PC-3 (cell line): ENCODE measurements around the gene NOL4L. TPM values are rescaled to one million over a fixed set of nuclear protein-coding genes. Genes with fewer than 3 reads are reported as not detected.

Experiments
- ATAC-seq: fragments of 200-7000 bp; cut with Tn5 transposase; 2 replicates; pipeline ENCODE4 v1.9.1; 2020; ENCODE audit warnings: mild to moderate bottlenecking, moderate library complexity
- BruUV-seq: library from RNA; stranded (reverse); fragments of 400-500 nt; replicated peaks from 2 replicates; lab custom pipeline; 2021; lab: Mats Ljungman, UMichigan
- CTCF ChIA-PET: fragments of 300-600 bp; sonication (Branson Sonifier 250); formaldehyde crosslinking; loops from one replicate; lab custom pipeline; 2022; ENCODE audit warnings: antibody characterized with exemption; lab: Charles Lee
- POLR2A ChIA-PET: fragments of 300-600 bp; sonication (Branson Sonifier 250); formaldehyde crosslinking; loops from one replicate; lab custom pipeline; 2022; ENCODE audit warnings: antibody characterized with exemption; ENCODE audit not compliant: unreplicated experiment; lab: Charles Lee
- DNase-seq: peaks from one replicate; pipeline ENCODE4 v3.0.0-alpha.2; 2015
- H2AFZ ChIP-seq: fragments of 300-600 bp; sonication (generic); 2 replicates; pipeline ENCODE4 v1.6.0; 2016; ENCODE audit warnings: antibody characterized with exemption, low read length
- H3F3A ChIP-seq: fragments of 300-600 bp; sonication (generic); one replicate; pipeline ENCODE4 v1.6.0; 2017; ENCODE audit warnings: antibody characterized with exemption, low read length, control low read depth, mild to moderate bottlenecking; ENCODE audit not compliant: unreplicated experiment
- H3K27ac ChIP-seq: fragments of 300-600 bp; sonication (generic); 2 replicates; pipeline ENCODE4 v1.5.1; 2016; ENCODE audit warnings: mild to moderate bottlenecking, low read length
- H3K27me3 ChIP-seq: fragments of 300-600 bp; sonication (generic); 2 replicates; pipeline ENCODE4 v1.6.1; 2016; ENCODE audit warnings: low read length, mixed read lengths
- H3K36me3 ChIP-seq: fragments of 300-600 bp; sonication (generic); 2 replicates; pipeline ENCODE4 v1.6.1; 2016; ENCODE audit warnings: low read depth, mixed run types, low read length, mixed read lengths
- H3K4me1 ChIP-seq: fragments of 300-600 bp; sonication (generic); 2 replicates; pipeline ENCODE4 v1.5.1; 2016; ENCODE audit warnings: low read length; ENCODE audit not compliant: insufficient read depth
- H3K4me2 ChIP-seq: fragments of 300-600 bp; sonication (generic); 2 replicates; pipeline ENCODE4 v1.6.0; 2016; ENCODE audit warnings: low read length
- H3K4me3 ChIP-seq: fragments of 300-600 bp; sonication (generic); 2 replicates; pipeline ENCODE4 v1.5.1; 2016; ENCODE audit warnings: mild to moderate bottlenecking, low read length, mixed read lengths
- H3K79me2 ChIP-seq: fragments of 300-600 bp; sonication (generic); 2 replicates; pipeline ENCODE4 v1.6.1; 2017; ENCODE audit warnings: low read length, mixed read lengths
- H3K9ac ChIP-seq: fragments of 300-600 bp; sonication (generic); 2 replicates; pipeline ENCODE4 v1.6.0; 2016; ENCODE audit warnings: mild to moderate bottlenecking, low read length
- H3K9me2 ChIP-seq: fragments of 300-600 bp; sonication (generic); replicated peaks from 2 replicates; pipeline ENCODE4 v1.6.1; 2016; ENCODE audit warnings: mixed run types, low read length, mixed read lengths
- H3K9me3 ChIP-seq: fragments of 300-600 bp; sonication (generic); 2 replicates; pipeline ENCODE4 v1.6.1; 2016; ENCODE audit warnings: low read length, mixed read lengths
- H4K20me1 ChIP-seq: fragments of 300-600 bp; sonication (generic); 2 replicates; pipeline ENCODE4 v1.6.1; 2016; ENCODE audit warnings: low read length, mixed read lengths
- CTCF ChIP-seq: fragments of 300-600 bp; sonication (generic); conservative IDR thresholded peaks from 2 replicates; pipeline ENCODE4 v1.5.1; 2017; ENCODE audit warnings: antibody characterized with exemption, low read depth, mild to moderate bottlenecking, low read length
- EZH2 ChIP-seq: fragments of 300-600 bp; sonication (generic); IDR thresholded peaks from one replicate; pipeline ENCODE4 v1.6.1; 2017; ENCODE audit warnings: antibody characterized with exemption, mild to moderate bottlenecking, low read length; ENCODE audit not compliant: unreplicated experiment
- EZH2phosphoT487 ChIP-seq: fragments of 300-600 bp; sonication (generic); IDR thresholded peaks from 2 replicates; pipeline ENCODE4 v1.6.1; 2018; ENCODE audit warnings: mild to moderate bottlenecking, antibody characterized with exemption, low read length, borderline replicate concordance
- intact Hi-C: fragments of 100-400 bp; cut with micrococcal nuclease; formaldehyde crosslinking; loops from 2 replicates; pipeline ENCODE4 v1.9.0; 2023
- total RNA-seq: library from RNA; depleted of rRNA; stranded (reverse); fragments of >200 nt; gene quantifications from 2 replicates; pipeline ENCODE4 v1.2.3, GENCODE V29; 2014

Gene NOL4L
- total RNA-seq, 1 experiment from 2014 or later = 7.3 TPM

GRCh38 chr20:32589769-32590168 lies 4.6 kb upstream of the NOL4L start:
- BruUV-seq = no TSS peak
- Histone ChIP-seq H3K4me2 (peak overlapping the region; percentile 30; the same call in 1 of the 2 replicates), H3K27ac (peak overlapping the region; percentile 33), H3K79me2 (no peaks in the 10 kb centered on the region), H2AFZ (no peak overlapping the region), H3K9ac (peak overlapping the region; percentile 4; the same call in 1 of the 2 replicates), H3K4me3 (no peak overlapping the region), H3K9me3 (no peaks in the 10 kb centered on the region), H4K20me1 (no peaks in the 10 kb centered on the region), H3K27me3 (peaks cover 5% of the 10 kb centered on the region), H3K9me2 (no peaks in the 10 kb centered on the region), H3F3A (no peaks in the 10 kb centered on the region), H3K4me1 (peaks cover 11% of the 10 kb centered on the region), H3K36me3 (no peaks in the 10 kb centered on the region)
- CTCF ChIA-PET = no interaction called here
- POLR2A ChIA-PET = no interaction called here
- ATAC-seq (no peak), DNase-seq (no peak)
- intact Hi-C loops = no loop called here
- no peak for TF ChIP-seq EZH2
- no peak for TF ChIP-seq CTCF
- TF ChIP-seq EZH2phosphoT487 = no peak

- Histone ChIP-seq H3K4me3 (no peak overlapping the region), H3K4me1 (peaks cover 11% of the 10 kb centered on the region), H3F3A (no peaks in the 10 kb centered on the region), H3K9me2 (no peaks in the 10 kb centered on the region), H3K4me2 (peak overlapping the region; percentile 30; the same call in 1 of the 2 replicates), H3K9me3 (no peaks in the 10 kb centered on the region), H4K20me1 (no peaks in the 10 kb centered on the region), H3K79me2 (no peaks in the 10 kb centered on the region), H3K27ac (peak overlapping the region; percentile 33), H3K36me3 (no peaks in the 10 kb centered on the region), H3K27me3 (peaks cover 5% of the 10 kb centered on the region), H2AFZ (no peak overlapping the region), H3K9ac (peak overlapping the region; percentile 4; the same call in 1 of the 2 replicates)
- ChIA-PET CTCF (no interaction called here), POLR2A (no interaction called here)
- ATAC-seq (peak; percentile 89), DNase-seq (peak; percentile 70)
- no TSS peak for BruUV-seq
- intact Hi-C loops = no loop called here
- TF ChIP-seq EZH2phosphoT487 (no peak), EZH2 (no peak), CTCF (no peak)
Measured at GRCh38 chr20:32589256-32589655, 4.1 kb upstream of the NOL4L start.

- H3K27me3 ChIP-seq = peaks cover 5% of the 10 kb centered on the region
- peaks cover 11% of the 10 kb centered on the region for H3K4me1 ChIP-seq
- no peaks in the 10 kb centered on the region for H3K79me2 ChIP-seq
- TF ChIP-seq EZH2phosphoT487 (no peak), EZH2 (no peak), CTCF (no peak)
- no peaks in the 10 kb centered on the region for H4K20me1 ChIP-seq
- no peak overlapping the region for H3K27ac ChIP-seq
- BruUV-seq = no TSS peak
- CTCF ChIA-PET = no interaction called here
- ATAC-seq (no peak), DNase-seq (no peak)
- H3K4me3 ChIP-seq = no peak overlapping the region
- no peak overlapping the region for H2AFZ ChIP-seq
- intact Hi-C loops = no loop called here
- H3F3A ChIP-seq = no peaks in the 10 kb centered on the region
- H3K9me2 ChIP-seq = no peaks in the 10 kb centered on the region
- POLR2A ChIA-PET = no interaction called here
- no peaks in the 10 kb centered on the region for H3K36me3 ChIP-seq
- no peak overlapping the region for H3K4me2 ChIP-seq
- no peaks in the 10 kb centered on the region for H3K9me3 ChIP-seq
- no peak overlapping the region for H3K9ac ChIP-seq
Measured at GRCh38 chr20:32588040-32588439, 2.9 kb upstream of the NOL4L start.
